ENCODE measurements around the gene PIP4K2C. TPM values are rescaled to one million over a fixed set of nuclear protein-coding genes. Genes with fewer than 3 reads are reported as not detected.
"Not testable (repeated sequence)": the region's sequence is repeated elsewhere in the genome, so short reads cannot be mapped to it uniquely, and the experiment has no call there.

Gene PIP4K2C
- total RNA-seq, 1 donor: 33.2 TPM

GRCh38 chr12:57586128-57586527 is 4.9 kb upstream of the PIP4K2C start:
- no peak overlapping the region for H3K4me3 ChIP-seq (ENCODE audit: low read depth, low read length)
- TF ChIP-seq CTCF (IDR thresholded peaks at IDR 0.05; ENCODE audit: insufficient read depth, low read depth, low read length): no peak
- no peak for DNase-seq (ENCODE audit: low read depth)

- H3K4me3 ChIP-seq (ENCODE audit: low read depth, low read length): no peak overlapping the region
- DNase-seq (ENCODE audit: low read depth): no peak
- TF ChIP-seq CTCF (IDR thresholded peaks at IDR 0.05; ENCODE audit: insufficient read depth, low read depth, low read length): no peak
Measured at GRCh38 chr12:57586832-57587429, 4.1 kb upstream of the PIP4K2C start.

- H3K4me3 ChIP-seq (ENCODE audit: low read depth, low read length); DNase-seq (ENCODE audit: low read depth): not testable (repeated sequence)
Measured at GRCh38 chr12:57588951-57589610, 1.9 kb upstream of the PIP4K2C start.

GRCh38 chr12:57590479-57590863 is 521 bp upstream of the PIP4K2C start:
- no peak for DNase-seq (ENCODE audit: low read depth)
- no peak for TF ChIP-seq CTCF (IDR thresholded peaks at IDR 0.05; ENCODE audit: insufficient read depth, low read depth, low read length)
- peak overlapping the region; percentile 74 for H3K4me3 ChIP-seq (ENCODE audit: low read depth, low read length)

GRCh38 chr12:57591782-57592325 is 862 bp downstream of the PIP4K2C start:
- DNase-seq (ENCODE audit: low read depth): no peak
- no peak for TF ChIP-seq CTCF (IDR thresholded peaks at IDR 0.05; ENCODE audit: insufficient read depth, low read depth, low read length)

GRCh38 chr12:57592551-57593165 is 1.7 kb downstream of the PIP4K2C start:
- H3K4me3 ChIP-seq (ENCODE audit: low read depth, low read length): no peak overlapping the region
- no peak for TF ChIP-seq CTCF (IDR thresholded peaks at IDR 0.05; ENCODE audit: insufficient read depth, low read depth, low read length)

More at GRCh38 chr12:57591782-57592325, 862 bp downstream of the PIP4K2C start:
- H3K4me3 ChIP-seq (ENCODE audit: low read depth, low read length): peak overlapping the region; percentile 74

GRCh38 chr12:57593187-57593586 is 2.2 kb downstream of the PIP4K2C start:
- no peak overlapping the region for H3K4me3 ChIP-seq (ENCODE audit: low read depth, low read length)
- no peak for DNase-seq (ENCODE audit: low read depth)
- TF ChIP-seq CTCF (IDR thresholded peaks at IDR 0.05; ENCODE audit: insufficient read depth, low read depth, low read length): no peak

More at GRCh38 chr12:57592551-57593165, 1.7 kb downstream of the PIP4K2C start:
- no peak for DNase-seq (ENCODE audit: low read depth)
